ENCODE results near the gene CYP17A1. TPM values are rescaled to one million over a fixed set of nuclear protein-coding genes. Genes with fewer than 3 reads are reported as not detected.

The CYP17A1 gene
- total and polyA plus RNA-seq, 4 donors, result 0.44 to 0.79 (median 0.65) TPM

DNA sequence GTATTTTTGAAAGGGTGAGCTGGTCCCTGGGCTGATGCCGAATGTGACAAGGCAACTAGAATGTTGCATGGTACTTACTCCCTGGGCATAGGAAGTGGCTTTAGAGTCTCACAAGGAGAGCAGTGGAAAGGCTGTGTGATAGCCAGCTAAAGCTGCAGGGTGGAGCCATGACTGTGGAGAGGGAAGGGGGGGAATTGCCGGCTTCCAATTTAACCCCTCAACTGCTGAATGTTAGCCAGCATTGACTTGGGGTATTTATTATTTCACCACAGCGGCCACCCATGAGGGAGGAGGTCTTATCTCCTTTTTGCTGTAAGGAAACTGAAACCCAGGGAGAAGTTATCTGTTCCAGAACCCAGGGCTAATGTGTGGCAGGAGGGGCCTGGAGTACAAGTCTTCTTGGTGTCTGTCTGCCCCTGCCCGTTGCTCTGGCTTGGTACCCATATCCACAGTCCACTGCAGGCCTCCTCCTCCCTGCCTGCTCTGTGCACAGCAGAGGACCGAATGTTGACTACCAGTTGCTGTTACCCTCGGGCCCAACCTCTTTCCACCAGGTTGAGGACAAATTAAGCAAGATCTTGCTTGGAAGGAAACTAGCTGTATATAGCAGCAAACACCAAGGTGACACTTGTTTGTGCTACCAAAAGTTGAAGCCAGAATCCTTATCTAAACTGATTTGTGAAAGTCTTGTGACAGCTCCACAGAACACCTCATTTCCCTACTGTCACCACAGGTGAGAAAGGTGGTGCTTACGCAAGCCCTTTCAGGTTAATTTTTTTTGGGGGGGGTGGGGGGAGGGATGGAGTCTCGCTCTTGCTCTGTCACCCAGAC lies 55.9 kb downstream of the CYP17A1 start:
- H3K4me3 ChIP-seq (ENCODE audit: low read depth, low read length), result no peak overlapping the region
- H3K27me3 ChIP-seq (ENCODE audit: control insufficient read depth, insufficient read depth, low read length), result no peaks in the 10 kb centered on the region
- peaks cover 52% of the 10 kb centered on the region for H3K4me1 ChIP-seq (ENCODE audit: control insufficient read depth, insufficient read depth, low read length)
- peak in 2 of 6 donors; percentile 50 to 54 for DNase-seq (ENCODE audit: low read depth in 4 of 6, low spot score in 6 of 6)
- no peaks in the 10 kb centered on the region for H3K9me3 ChIP-seq (ENCODE audit: control insufficient read depth, insufficient read depth, low read length)
- peak overlapping the region; percentile 79 for H3K27ac ChIP-seq (ENCODE audit: low read depth, low read length)
- WGBS (ENCODE audit: insufficient coverage), result 0% methylated on average over 2 of the region's 8 CpGs
- no peaks in the 10 kb centered on the region for H3K36me3 ChIP-seq (ENCODE audit: control insufficient read depth, insufficient read depth, low read length)

Small RNA genes within 50 kb of the gene (small RNA-seq; reads per million reads assigned to genes)
- gene AS3MT (ENCODE audit: low replicate concordance) (not detected), gene RF00026 (ENCODE audit: low replicate concordance) (not detected), gene RNU6-1231P (ENCODE audit: low replicate concordance) (not detected)

Other genes starting within 250 kb of the CYP17A1 start
- 10 to 100 TPM; 42.2 to 59.8 TPM for gene TRIM8, start 192.9 kb downstream of the CYP17A1 start, total RNA-seq
- 100 to 1,000 TPM; 144 to 156 TPM for gene TRIM8, start 192.9 kb downstream of the CYP17A1 start, polyA plus RNA-seq (ENCODE audit: insufficient read length in 2 of 2)
- 10 to 100 TPM; 22.6 to 23.2 TPM for gene ARL3, start 123.0 kb downstream of the CYP17A1 start, total RNA-seq
- 10 to 100 TPM; 57.9 to 61.1 TPM for gene ARL3, start 123.0 kb downstream of the CYP17A1 start, polyA plus RNA-seq (ENCODE audit: insufficient read length in 2 of 2)
- gene SFXN2, start 122.8 kb downstream of the CYP17A1 start, total RNA-seq, result 1 to 10 TPM; 6.9 to 9.9 TPM
- gene SFXN2, start 122.8 kb downstream of the CYP17A1 start, polyA plus RNA-seq (ENCODE audit: insufficient read length in 2 of 2), result 10 to 100 TPM in 1 of 2 donors, 1 to 10 TPM in 1; 8.0 to 14.6 TPM
- gene WBP1L, start 93.5 kb downstream of the CYP17A1 start, total RNA-seq, result 10 to 100 TPM; 39.8 to 55.1 TPM
- gene WBP1L, start 93.5 kb downstream of the CYP17A1 start, polyA plus RNA-seq (ENCODE audit: insufficient read length in 2 of 2), result 10 to 100 TPM; 45.6 to 52.8 TPM
- 10 to 100 TPM; 46.2 to 49.3 TPM for gene BORCS7, start 16.8 kb upstream of the CYP17A1 start, total RNA-seq
- 10 to 100 TPM; 46.8 to 65.1 TPM for gene BORCS7, start 16.8 kb upstream of the CYP17A1 start, polyA plus RNA-seq (ENCODE audit: insufficient read length in 2 of 2)
- 10 to 100 TPM in 1 of 2 donors, 1 to 10 TPM in 1; 7.8 to 10.7 TPM for gene AS3MT, start 32.1 kb upstream of the CYP17A1 start, total RNA-seq
- gene AS3MT, start 32.1 kb upstream of the CYP17A1 start, polyA plus RNA-seq (ENCODE audit: insufficient read length in 2 of 2), result 10 to 100 TPM; 11.1 to 11.8 TPM
- 10 to 100 TPM in 1 of 2 donors, 1 to 10 TPM in 1; 9.5 to 13.0 TPM for gene CNNM2, start 80.9 kb upstream of the CYP17A1 start, total RNA-seq
- gene CNNM2, start 80.9 kb upstream of the CYP17A1 start, polyA plus RNA-seq (ENCODE audit: insufficient read length in 2 of 2), result 10 to 100 TPM; 12.6 to 13.8 TPM

Data from spinal cord (tissue), 10 donors.